ENCODE data around the gene CDC37.

- no peak for TF ChIP-seq ZNF274 (IDR thresholded peaks at IDR 0.05; ENCODE audit: low read depth, low read length)
- no peak for TF ChIP-seq YY1 (IDR thresholded peaks at IDR 0.05; ENCODE audit: insufficient read depth, insufficient read length)
These were observed 19.5 kb upstream of the CDC37 start for GRCh38 chr19:10422846-10423245.

Measured in NT2/D1 (cell line).